ENCODE results near the gene MRPL41. TPM values are rescaled to one million over a fixed set of nuclear protein-coding genes. Genes with fewer than 3 reads are reported as not detected.
"Not testable (repeated sequence)": the region's sequence is repeated elsewhere in the genome, so short reads cannot be mapped to it uniquely, and the experiment has no call there.

MRPL41 gene
- total RNA-seq (2014; rRNA removed; shearing (Covaris generic); ENCODE audit: low replicate concordance): 65.2 and 71.9 TPM in 2 replicates

DNA sequence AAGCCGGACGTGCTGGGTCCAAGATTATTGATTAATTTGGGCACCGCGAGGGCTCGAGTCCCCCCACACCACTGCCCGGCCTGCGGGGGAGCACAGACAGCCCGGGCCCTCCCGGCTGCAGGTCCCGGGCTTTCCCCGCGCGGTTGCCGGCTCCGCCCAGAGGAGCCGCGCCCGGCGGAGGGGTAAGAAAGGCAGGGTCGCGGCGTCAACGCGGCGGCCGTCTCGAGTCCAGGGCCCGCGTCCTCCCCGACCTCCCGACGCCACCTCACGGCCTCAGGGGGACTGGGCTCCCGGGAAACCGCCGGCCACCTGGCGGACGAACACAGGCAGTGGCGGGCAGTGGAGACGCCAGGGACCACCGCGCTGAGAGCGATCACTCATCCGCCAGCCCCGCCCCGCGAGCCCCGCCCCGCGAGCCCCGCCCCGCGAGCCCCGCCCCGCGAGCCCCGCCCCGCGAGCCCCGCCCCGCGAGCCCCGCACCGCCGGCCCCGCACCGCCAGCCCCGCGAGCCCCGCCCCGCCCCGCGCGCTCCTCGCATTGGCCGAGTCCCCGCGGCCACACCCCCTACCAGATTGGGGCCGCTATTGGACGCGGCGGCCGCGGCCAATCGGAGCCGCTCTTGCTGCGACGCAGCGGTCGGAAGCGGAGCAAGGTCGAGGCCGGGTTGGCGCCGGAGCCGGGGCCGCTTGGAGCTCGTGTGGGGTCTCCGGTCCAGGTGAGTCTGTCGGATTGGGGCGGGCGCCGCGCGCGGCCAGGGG lies at the start of gene MRPL41:
TSS of gene MRPL41 (plus strand) at position 616 of the 758 bp plus-strand sequence. CDS start 203 bp downstream, outside the sequence.
- peak; percentile 90 for DNase-seq (ENCODE audit: low read depth)
- in situ Hi-C loops (cut with HindIII; ENCODE audit: low pct_unique_long_range_greater_than_20kb, low sequenced_read_pairs): no loop called here

- in situ Hi-C loops (cut with HindIII; ENCODE audit: low pct_unique_long_range_greater_than_20kb, low sequenced_read_pairs): no loop called here
- DNase-seq (ENCODE audit: low read depth): peak; percentile 51
These were observed 49.4 kb upstream of the MRPL41 start for GRCh38 chr9:137502008-137502911.

GRCh38 chr9:137504432-137504777 lies 47.3 kb upstream of the MRPL41 start:
- in situ Hi-C loops (cut with HindIII; ENCODE audit: low pct_unique_long_range_greater_than_20kb, low sequenced_read_pairs): no loop called here
- DNase-seq (ENCODE audit: low read depth): no peak

GRCh38 chr9:137505421-137506140 lies 46.1 kb upstream of the MRPL41 start:
- in situ Hi-C loops (cut with HindIII; ENCODE audit: low pct_unique_long_range_greater_than_20kb, low sequenced_read_pairs): no loop called here
- DNase-seq (ENCODE audit: low read depth): no peak

DNA sequence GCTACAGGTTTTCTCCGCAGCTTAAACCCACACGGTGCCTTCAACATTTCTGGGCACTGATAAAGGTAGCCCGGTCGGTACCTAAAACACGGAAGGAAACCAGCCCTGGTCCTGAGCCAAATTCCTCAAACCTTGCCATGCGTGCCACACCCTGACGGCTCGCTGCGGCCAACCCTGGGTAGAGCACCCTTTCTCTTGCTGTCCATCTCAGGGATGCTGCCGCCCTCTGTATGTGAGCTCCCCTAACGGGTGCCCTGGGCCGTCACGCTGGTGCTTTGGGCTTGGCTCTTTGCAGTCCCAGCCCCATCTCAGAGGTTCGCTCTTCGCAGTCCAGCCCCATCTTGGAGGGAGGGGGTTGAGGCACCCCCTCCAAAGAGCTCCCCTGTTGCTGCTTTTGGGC lies 45.4 kb upstream of the MRPL41 start:
- in situ Hi-C loops (cut with HindIII; ENCODE audit: low pct_unique_long_range_greater_than_20kb, low sequenced_read_pairs): no loop called here

GRCh38 chr9:137506702-137507171 lies 44.9 kb upstream of the MRPL41 start:
- peak; percentile 90 for DNase-seq (ENCODE audit: low read depth)
- in situ Hi-C loops (cut with HindIII; ENCODE audit: low pct_unique_long_range_greater_than_20kb, low sequenced_read_pairs): no loop called here

More for the DNA sequence above, 45.4 kb upstream of the MRPL41 start:
- peak; percentile 84 for DNase-seq (ENCODE audit: low read depth)

GRCh38 chr9:137509198-137509597 lies 42.5 kb upstream of the MRPL41 start:
- DNase-seq (ENCODE audit: low read depth): no peak
- in situ Hi-C loops (cut with HindIII; ENCODE audit: low pct_unique_long_range_greater_than_20kb, low sequenced_read_pairs): no loop called here

- DNase-seq (ENCODE audit: low read depth); in situ Hi-C loops (cut with HindIII; ENCODE audit: low pct_unique_long_range_greater_than_20kb, low sequenced_read_pairs): not testable (repeated sequence)
These were observed 40.6 kb upstream of the MRPL41 start for GRCh38 chr9:137511126-137511525.

DNA sequence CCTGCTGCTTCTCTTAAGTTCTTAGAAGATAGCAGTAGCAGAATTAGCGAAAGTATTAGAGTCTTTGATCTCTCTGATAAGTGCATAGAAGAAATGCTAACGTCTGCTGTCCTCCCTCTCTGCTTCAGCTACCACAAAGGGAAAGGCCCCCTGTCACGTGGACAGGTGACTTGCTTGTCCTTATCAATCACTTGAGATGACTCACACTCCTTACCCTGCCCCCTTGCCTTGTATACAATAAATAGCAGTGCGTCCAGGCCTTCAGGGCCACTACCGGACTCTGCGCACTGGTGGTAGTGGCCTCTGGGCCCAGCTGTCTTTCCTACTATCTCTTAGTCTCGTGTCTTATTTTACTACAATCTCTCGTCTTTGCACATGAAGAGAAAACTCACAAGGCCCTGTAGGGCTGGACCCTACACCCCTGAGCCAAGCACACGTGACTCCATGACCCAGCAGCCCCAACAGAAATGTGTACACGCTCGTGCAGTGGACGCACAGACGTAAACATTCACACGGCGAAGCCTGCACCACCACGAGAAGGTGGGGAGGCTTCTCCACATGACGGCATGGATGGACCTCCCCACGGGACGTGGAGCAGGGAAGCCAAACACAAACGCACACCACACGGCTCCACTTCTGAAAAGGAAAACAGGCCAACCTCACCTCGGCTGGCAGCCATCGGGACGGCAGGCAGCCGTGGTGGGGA lies 39.8 kb upstream of the MRPL41 start:
- no peak for DNase-seq (ENCODE audit: low read depth)
- in situ Hi-C loops (cut with HindIII; ENCODE audit: low pct_unique_long_range_greater_than_20kb, low sequenced_read_pairs): no loop called here

GRCh38 chr9:137513136-137513535 lies 38.5 kb upstream of the MRPL41 start:
- in situ Hi-C loops (cut with HindIII; ENCODE audit: low pct_unique_long_range_greater_than_20kb, low sequenced_read_pairs); DNase-seq (ENCODE audit: low read depth): not testable (repeated sequence)

- in situ Hi-C loops (cut with HindIII; ENCODE audit: low pct_unique_long_range_greater_than_20kb, low sequenced_read_pairs); DNase-seq (ENCODE audit: low read depth): not testable (repeated sequence)
These were observed 37.7 kb upstream of the MRPL41 start for GRCh38 chr9:137513801-137514570.

DNA sequence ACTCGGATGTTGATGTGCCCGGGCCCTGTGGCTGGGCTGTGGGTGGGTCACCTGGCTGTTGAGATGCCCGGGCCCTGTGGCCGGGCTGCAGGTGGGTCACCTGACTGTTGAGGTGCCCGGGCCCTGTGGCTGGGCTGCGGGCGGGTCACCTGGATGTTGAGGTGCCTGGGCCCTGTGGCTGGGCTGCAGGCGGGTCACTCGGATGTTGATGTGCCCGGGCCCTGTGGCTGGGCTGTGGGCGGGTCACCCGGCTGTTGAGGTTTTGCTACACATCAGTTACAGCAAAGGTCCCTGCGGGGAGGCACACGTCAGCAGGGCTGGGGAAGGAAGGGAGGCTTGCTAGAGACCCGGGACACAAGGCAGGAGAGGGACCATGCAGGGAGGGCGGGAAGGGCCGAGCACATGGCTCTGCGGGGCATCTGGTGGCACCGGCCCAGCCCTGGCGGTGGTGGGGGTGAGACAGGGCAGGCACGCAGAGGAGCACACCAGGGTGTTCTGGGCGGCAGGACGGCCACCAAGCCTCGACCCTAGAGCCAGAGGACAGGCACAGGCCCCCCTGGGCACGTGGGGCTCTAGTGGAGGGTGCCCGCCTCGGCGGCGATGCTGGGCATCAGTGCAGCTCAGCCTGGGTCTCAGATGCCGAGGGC lies 36.9 kb upstream of the MRPL41 start:
- DNase-seq (ENCODE audit: low read depth): no peak
- in situ Hi-C loops (cut with HindIII; ENCODE audit: low pct_unique_long_range_greater_than_20kb, low sequenced_read_pairs): no loop called here

DNA sequence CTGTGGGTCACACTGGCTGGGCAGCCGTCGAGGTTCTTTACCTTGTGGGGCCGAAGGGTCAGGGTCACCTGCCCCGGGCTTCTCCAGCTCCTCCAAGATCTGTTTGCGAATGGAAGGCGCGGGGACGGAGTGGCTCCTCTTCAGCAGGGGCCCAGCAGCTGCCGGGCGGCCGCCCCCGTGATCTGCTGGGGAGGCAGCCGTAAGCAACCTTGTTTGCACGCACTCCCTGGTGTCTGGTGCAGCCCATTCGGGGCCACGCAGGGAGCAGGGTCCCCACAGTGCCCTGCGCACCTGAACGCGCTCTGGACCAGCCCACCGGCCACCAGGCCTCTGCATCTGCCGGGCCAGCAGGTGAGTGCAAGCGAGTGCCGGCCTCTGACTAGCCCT lies 36.3 kb upstream of the MRPL41 start:
- DNase-seq (ENCODE audit: low read depth): no peak
- in situ Hi-C loops (cut with HindIII; ENCODE audit: low pct_unique_long_range_greater_than_20kb, low sequenced_read_pairs): no loop called here

GRCh38 chr9:137516144-137516917 lies 35.3 kb upstream of the MRPL41 start:
- no peak for DNase-seq (ENCODE audit: low read depth)
- in situ Hi-C loops (cut with HindIII; ENCODE audit: low pct_unique_long_range_greater_than_20kb, low sequenced_read_pairs): no loop called here

- in situ Hi-C loops (cut with HindIII; ENCODE audit: low pct_unique_long_range_greater_than_20kb, low sequenced_read_pairs): not testable (repeated sequence)
These were observed 32.8 kb upstream of the MRPL41 start for GRCh38 chr9:137518661-137519459.

More at GRCh38 chr9:137518661-137519459, 32.8 kb upstream of the MRPL41 start:
- not testable (repeated sequence) for DNase-seq (ENCODE audit: low read depth)

Data from Caki2 (cell line).